HepG2 (cell line): ENCODE results near the gene SNHG17. TPM values are rescaled to one million over a fixed set of nuclear protein-coding genes. Genes with fewer than 3 reads are reported as not detected.
A peak's percentile ranks its signal among the peaks of the same experiment; 100 is the strongest.

Experiments
- ATM ChIP-seq: fragments of 450-650 bp; IDR thresholded peaks from 2 replicates; pipeline ENCODE4 v1.7.1; 2017; ENCODE audit warnings: mild to moderate bottlenecking, borderline replicate concordance
- CBX5 ChIP-seq: sonication (generic); formaldehyde crosslinking; IDR thresholded peaks from 2 replicates; pipeline ENCODE4 v1.4.0; 2020; ENCODE audit warnings: missing genetic modification reagents, borderline replicate concordance
- EHMT2 ChIP-seq: fragments of 200-600 bp; sonication (generic); IDR thresholded peaks from 2 replicates; pipeline ENCODE4 v1.7.0; 2017; ENCODE audit warnings: antibody characterized with exemption, low read depth, low read length, borderline replicate concordance
- FOXA3 ChIP-seq: IDR thresholded peaks from 2 replicates; pipeline ENCODE4 v1.6.1; 2016; ENCODE audit warnings: missing genetic modification reagents, missing compliant biosample characterization
- HDAC1 ChIP-seq: sonication (generic); formaldehyde crosslinking; IDR thresholded peaks from 2 replicates; pipeline ENCODE4 v1.5.1; 2020; ENCODE audit warnings: mild to moderate bottlenecking, missing genetic modification reagents
- HES4 ChIP-seq: sonication (generic); formaldehyde crosslinking; IDR thresholded peaks from 2 replicates; pipeline ENCODE4 v1.9.0; 2021; ENCODE audit warnings: mild to moderate bottlenecking, missing genetic modification reagents, borderline replicate concordance
- HNF4A ChIP-seq: sonication (generic); formaldehyde crosslinking; IDR thresholded peaks from 2 replicates; pipeline ENCODE4 v1.4.0; 2020; ENCODE audit warnings: missing genetic modification reagents
- NR2F1 ChIP-seq, 2 experiments: fragments of 450-650 bp in 1 of 2; formaldehyde crosslinking in 1 of 2; IDR thresholded peaks; 2 replicates each; pipeline versions ENCODE4 v1.5.0 to v1.6.1; 2016 to 2020; ENCODE audit warnings: mild to moderate bottlenecking in 1 of 2, missing compliant biosample characterization in 1 of 2, missing genetic modification reagents in 1 of 2, moderate library complexity in 1 of 2
- SP140L ChIP-seq: sonication (generic); formaldehyde crosslinking; IDR thresholded peaks from 2 replicates; pipeline ENCODE4 v1.4.0; 2020; ENCODE audit warnings: missing genetic modification reagents, borderline replicate concordance
- TRIM24 ChIP-seq: sonication (generic); formaldehyde crosslinking; IDR thresholded peaks from 2 replicates; pipeline ENCODE4 v1.8.0; 2022; ENCODE audit warnings: mild to moderate bottlenecking, missing genetic modification reagents
- WIZ ChIP-seq: sonication (generic); formaldehyde crosslinking; IDR thresholded peaks from 2 replicates; pipeline ENCODE4 v1.5.1; 2020; ENCODE audit warnings: mild to moderate bottlenecking, missing genetic modification reagents
- ZIK1 ChIP-seq: sonication (generic); formaldehyde crosslinking; IDR thresholded peaks from 2 replicates; pipeline ENCODE4 v1.5.0; 2020; ENCODE audit warnings: mild to moderate bottlenecking, low read depth, missing genetic modification reagents, borderline replicate concordance
- ZNF263 ChIP-seq: sonication (generic); formaldehyde crosslinking; IDR thresholded peaks from 2 replicates; pipeline ENCODE4 v1.4.0; 2020; ENCODE audit warnings: missing genetic modification reagents
- ZNF292 ChIP-seq: sonication (generic); formaldehyde crosslinking; IDR thresholded peaks from 2 replicates; pipeline ENCODE4 v1.8.1; 2022; ENCODE audit warnings: mild to moderate bottlenecking, low read depth, missing genetic modification reagents, borderline replicate concordance
- ZNF296 ChIP-seq: sonication (generic); formaldehyde crosslinking; conservative IDR thresholded peaks from 2 replicates; pipeline ENCODE4 v1.5.0; 2020; ENCODE audit warnings: mild to moderate bottlenecking, missing genetic modification reagents
- ZNF550 ChIP-seq: sonication (generic); formaldehyde crosslinking; IDR thresholded peaks from 2 replicates; pipeline ENCODE4 v1.4.0; 2020; ENCODE audit warnings: mild to moderate bottlenecking, missing genetic modification reagents, borderline replicate concordance
- ZNF557 ChIP-seq: sonication (generic); formaldehyde crosslinking; IDR thresholded peaks from 2 replicates; pipeline ENCODE4 v1.4.0; 2020; ENCODE audit warnings: missing genetic modification reagents
- ZNF567 ChIP-seq: sonication (generic); formaldehyde crosslinking; IDR thresholded peaks from 2 replicates; pipeline ENCODE4 v1.8.1; 2023; ENCODE audit warnings: mild to moderate bottlenecking, missing genetic modification reagents, borderline replicate concordance
- ZNF766 ChIP-seq: sonication (generic); formaldehyde crosslinking; IDR thresholded peaks from 2 replicates; pipeline ENCODE4 v1.5.0; 2020; ENCODE audit warnings: missing genetic modification reagents, borderline replicate concordance
- polyA plus RNA-seq, 8 experiments: library from polyadenylated mRNA; depleted of rRNA in 3 of 8; stranded (reverse) in 7 of 8; unstranded in 1 of 8; fragments of >200 nt; fragmentation: Illumina TruSeq in 4 of 8; extraction: Trizol in 4 of 8; gene quantifications; 2 replicates each; pipeline versions ENCODE4 v1.2.1 to v1.2.3, GENCODE V29; 2011 to 2016; ENCODE audit warnings: low read depth in 4 of 8, missing spikeins in 1 of 8, mixed read lengths in 1 of 8; ENCODE audit not compliant: insufficient read depth in 1 of 8
- total RNA-seq, 5 experiments: library from RNA; depleted of rRNA; stranded (reverse); fragments of >200 nt; fragmentation: Illumina TruSeq; extraction: Trizol; gene quantifications; 2 replicates each; pipeline ENCODE4 v1.2.3, GENCODE V29; 2016; ENCODE audit warnings: low read depth in 1 of 5
- TF ChIP-seq, protein P1 (sequence below): sonication (generic); formaldehyde crosslinking; IDR thresholded peaks from 2 replicates; pipeline ENCODE4 v1.5.0; 2020; ENCODE audit warnings: mild to moderate bottlenecking, missing genetic modification reagents
- TF ChIP-seq, protein P2 (sequence below): sonication (generic); formaldehyde crosslinking; IDR thresholded peaks from 2 replicates; pipeline ENCODE4 v1.4.0; 2020; ENCODE audit warnings: missing genetic modification reagents
- TF ChIP-seq, protein P3 (sequence below): sonication (generic); formaldehyde crosslinking; IDR thresholded peaks from 2 replicates; pipeline ENCODE4 v1.5.1; 2020; ENCODE audit warnings: mild to moderate bottlenecking, missing genetic modification reagents
- TF ChIP-seq, protein P4 (sequence below): sonication (generic); formaldehyde crosslinking; IDR thresholded peaks from 2 replicates; pipeline ENCODE4 v1.8.1; 2023; ENCODE audit warnings: missing genetic modification reagents, mild to moderate bottlenecking, borderline replicate concordance

Gene SNHG17
- total and polyA plus RNA-seq, 2 of the 13 experiments (the other 11 are each of a cell fraction or from before 2014, with no cell fraction given), result 26.2 to 41.2 TPM

DNA sequence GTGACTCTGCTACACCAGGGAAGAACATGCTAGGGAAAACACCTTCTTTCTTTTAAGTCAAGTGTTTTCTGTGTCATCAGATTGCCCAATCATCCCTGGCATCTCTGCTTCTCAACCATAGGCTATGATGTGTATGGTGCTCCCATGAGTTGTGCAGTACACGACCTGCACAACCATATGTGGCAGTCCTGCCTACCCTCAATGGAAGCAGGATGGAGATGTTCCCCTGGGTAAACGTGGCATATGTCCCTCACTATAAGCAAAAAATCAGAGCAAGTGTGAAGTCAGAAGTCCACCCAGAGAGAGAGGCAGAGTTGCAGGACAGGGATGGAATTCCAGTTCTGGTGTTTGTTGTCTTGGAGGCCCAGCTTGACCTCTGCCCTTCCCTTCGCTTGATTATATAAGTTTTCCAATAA, 10.3 kb upstream of the SNHG17 start (continued):
- TF ChIP-seq, protein P1, sequence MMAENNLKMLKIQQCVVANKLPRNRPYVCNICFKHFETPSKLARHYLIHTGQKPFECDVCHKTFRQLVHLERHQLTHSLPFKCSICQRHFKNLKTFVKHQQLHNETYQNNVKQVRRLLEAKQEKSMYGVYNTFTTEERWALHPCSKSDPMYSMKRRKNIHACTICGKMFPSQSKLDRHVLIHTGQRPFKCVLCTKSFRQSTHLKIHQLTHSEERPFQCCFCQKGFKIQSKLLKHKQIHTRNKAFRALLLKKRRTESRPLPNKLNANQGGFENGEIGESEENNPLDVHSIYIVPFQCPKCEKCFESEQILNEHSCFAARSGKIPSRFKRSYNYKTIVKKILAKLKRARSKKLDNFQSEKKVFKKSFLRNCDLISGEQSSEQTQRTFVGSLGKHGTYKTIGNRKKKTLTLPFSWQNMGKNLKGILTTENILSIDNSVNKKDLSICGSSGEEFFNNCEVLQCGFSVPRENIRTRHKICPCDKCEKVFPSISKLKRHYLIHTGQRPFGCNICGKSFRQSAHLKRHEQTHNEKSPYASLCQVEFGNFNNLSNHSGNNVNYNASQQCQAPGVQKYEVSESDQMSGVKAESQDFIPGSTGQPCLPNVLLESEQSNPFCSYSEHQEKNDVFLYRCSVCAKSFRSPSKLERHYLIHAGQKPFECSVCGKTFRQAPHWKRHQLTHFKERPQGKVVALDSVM (CRISPR knock-in tag), result no peak
- no peak for TF ChIP-seq ZNF296 (CRISPR knock-in tag)
- TF ChIP-seq, protein P2, sequence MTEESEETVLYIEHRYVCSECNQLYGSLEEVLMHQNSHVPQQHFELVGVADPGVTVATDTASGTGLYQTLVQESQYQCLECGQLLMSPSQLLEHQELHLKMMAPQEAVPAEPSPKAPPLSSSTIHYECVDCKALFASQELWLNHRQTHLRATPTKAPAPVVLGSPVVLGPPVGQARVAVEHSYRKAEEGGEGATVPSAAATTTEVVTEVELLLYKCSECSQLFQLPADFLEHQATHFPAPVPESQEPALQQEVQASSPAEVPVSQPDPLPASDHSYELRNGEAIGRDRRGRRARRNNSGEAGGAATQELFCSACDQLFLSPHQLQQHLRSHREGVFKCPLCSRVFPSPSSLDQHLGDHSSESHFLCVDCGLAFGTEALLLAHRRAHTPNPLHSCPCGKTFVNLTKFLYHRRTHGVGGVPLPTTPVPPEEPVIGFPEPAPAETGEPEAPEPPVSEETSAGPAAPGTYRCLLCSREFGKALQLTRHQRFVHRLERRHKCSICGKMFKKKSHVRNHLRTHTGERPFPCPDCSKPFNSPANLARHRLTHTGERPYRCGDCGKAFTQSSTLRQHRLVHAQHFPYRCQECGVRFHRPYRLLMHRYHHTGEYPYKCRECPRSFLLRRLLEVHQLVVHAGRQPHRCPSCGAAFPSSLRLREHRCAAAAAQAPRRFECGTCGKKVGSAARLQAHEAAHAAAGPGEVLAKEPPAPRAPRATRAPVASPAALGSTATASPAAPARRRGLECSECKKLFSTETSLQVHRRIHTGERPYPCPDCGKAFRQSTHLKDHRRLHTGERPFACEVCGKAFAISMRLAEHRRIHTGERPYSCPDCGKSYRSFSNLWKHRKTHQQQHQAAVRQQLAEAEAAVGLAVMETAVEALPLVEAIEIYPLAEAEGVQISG (CRISPR knock-in tag), result peak; percentile 79
- no peak for TF ChIP-seq ATM
- no peak for TF ChIP-seq ZNF550
- no peak for TF ChIP-seq TRIM24 (CRISPR knock-in tag)
- 0 out of 2 replicates have a peak, but pooled peaks have one; percentile 20 for TF ChIP-seq ZNF263
- TF ChIP-seq SP140L (CRISPR knock-in tag), result no peak
- TF ChIP-seq ZNF567 (CRISPR knock-in tag), result no peak
- TF ChIP-seq HES4 (CRISPR knock-in tag), result no peak
- TF ChIP-seq HNF4A (CRISPR knock-in tag), result no peak; the same call in 1 of the 2 replicates
- peak; percentile 22; the same call in 1 of the 2 replicates for TF ChIP-seq HDAC1 (CRISPR knock-in tag)
- TF ChIP-seq ZNF557 (CRISPR knock-in tag), result no peak
- 0 out of 2 replicates have a peak, but pooled peaks have one; percentile 15 for TF ChIP-seq FOXA3
- TF ChIP-seq NR2F1 (CRISPR knock-in tag; IDR thresholded peaks at IDR 0.05), result peak; percentile 55 to 62; a peak in 1 of 4 replicates
- TF ChIP-seq ZNF766, result no peak
- TF ChIP-seq ZNF292 (CRISPR knock-in tag), result peak; percentile 20; the same call in 1 of the 2 replicates
- TF ChIP-seq, protein P3, sequence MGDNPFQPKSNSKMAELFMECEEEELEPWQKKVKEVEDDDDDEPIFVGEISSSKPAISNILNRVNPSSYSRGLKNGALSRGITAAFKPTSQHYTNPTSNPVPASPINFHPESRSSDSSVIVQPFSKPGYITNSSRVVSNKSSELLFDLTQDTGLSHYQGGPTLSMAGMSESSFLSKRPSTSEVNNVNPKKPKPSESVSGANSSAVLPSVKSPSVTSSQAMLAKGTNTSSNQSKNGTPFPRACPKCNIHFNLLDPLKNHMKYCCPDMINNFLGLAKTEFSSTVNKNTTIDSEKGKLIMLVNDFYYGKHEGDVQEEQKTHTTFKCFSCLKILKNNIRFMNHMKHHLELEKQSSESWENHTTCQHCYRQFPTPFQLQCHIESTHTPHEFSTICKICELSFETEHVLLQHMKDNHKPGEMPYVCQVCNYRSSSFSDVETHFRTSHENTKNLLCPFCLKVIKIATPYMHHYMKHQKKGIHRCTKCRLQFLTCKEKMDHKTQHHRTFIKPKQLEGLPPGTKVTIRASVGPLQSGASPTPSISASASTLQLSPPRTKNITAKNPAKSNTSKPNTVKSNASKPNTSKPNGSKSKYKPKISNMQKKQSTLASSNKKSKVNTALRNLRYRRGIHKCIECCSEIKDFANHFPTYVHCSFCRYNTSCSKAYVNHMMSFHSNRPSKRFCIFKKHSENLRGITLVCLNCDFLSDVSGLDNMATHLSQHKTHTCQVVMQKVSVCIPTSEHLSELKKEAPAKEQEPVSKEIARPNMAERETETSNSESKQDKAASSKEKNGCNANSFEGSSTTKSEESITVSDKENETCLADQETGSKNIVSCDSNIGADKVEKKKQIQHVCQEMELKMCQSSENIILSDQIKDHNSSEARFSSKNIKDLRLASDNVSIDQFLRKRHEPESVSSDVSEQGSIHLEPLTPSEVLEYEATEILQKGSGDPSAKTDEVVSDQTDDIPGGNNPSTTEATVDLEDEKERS (CRISPR knock-in tag), result peak; percentile 20; the same call in 1 of the 2 replicates
- TF ChIP-seq, protein P4, sequence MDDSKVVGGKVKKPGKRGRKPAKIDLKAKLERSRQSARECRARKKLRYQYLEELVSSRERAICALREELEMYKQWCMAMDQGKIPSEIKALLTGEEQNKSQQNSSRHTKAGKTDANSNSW, result no peak
- TF ChIP-seq WIZ (CRISPR knock-in tag), result no peak
- TF ChIP-seq ZIK1 (CRISPR knock-in tag), result no peak
- TF ChIP-seq CBX5 (CRISPR knock-in tag), result no peak
- TF ChIP-seq EHMT2, result 0 out of 2 replicates have a peak, but pooled peaks have one; percentile 5
